B cell (primary cell): ENCODE data around the gene FUNDC1. TPM values are rescaled to one million over a fixed set of nuclear protein-coding genes. Genes with fewer than 3 reads are reported as not detected.
"Not testable (repeated sequence)": the region's sequence is repeated elsewhere in the genome, so short reads cannot be mapped to it uniquely, and the experiment has no call there.

Experiments
- ATAC-seq: fragments of 200-7000 bp; cut with Tn5 transposase; one replicate; pipeline ENCODE4 v1.10.0; 2021; ENCODE audit warnings: low read depth, mild to moderate bottlenecking, moderate number of reproducible peaks, moderate library complexity
- CTCF ChIA-PET: fragments of 350-600 bp; sonication (Branson Sonifier 250); formaldehyde crosslinking; loops from one replicate; lab custom pipeline; 2021; ENCODE audit warnings: antibody characterized with exemption, inconsistent platforms; lab: Charles Lee
- POLR2A ChIA-PET: fragments of 350-600 bp; sonication (Branson Sonifier 250); formaldehyde crosslinking; loops from one replicate; lab custom pipeline; 2021; ENCODE audit warnings: antibody characterized with exemption; lab: Charles Lee
- DNase-seq: peaks from one replicate; pipeline ENCODE4 v3.0.0; 2013
- H2AFZ ChIP-seq: 2 replicates; pipeline ENCODE4 v1.6.1; 2012; ENCODE audit warnings: mild to moderate bottlenecking, low read depth, low read length; ENCODE audit not compliant: insufficient read depth, poor library complexity, severe bottlenecking
- H3K27ac ChIP-seq, 2 donors: 1 replicate in 1 of 2; 2 replicates in 1 of 2; pipeline ENCODE4 v1.5.1; 2012 to 2013; ENCODE audit warnings: low read length in 2 of 2, mild to moderate bottlenecking in 2 of 2, moderate library complexity in 1 of 2
- H3K27me3 ChIP-seq, 4 experiments: fragments of 200-600 bp in 1 of 4; sonication (generic) in 1 of 4; replicated peaks in 1 of 4; 1 replicate in 2 of 4; 2 replicates in 2 of 4; pipeline versions ENCODE4 v1.6.1 to v1.7.0; 2013 to 2016; ENCODE audit warnings: low read length in 3 of 4, mild to moderate bottlenecking in 2 of 4, mixed read lengths in 1 of 4, moderate library complexity in 1 of 4; ENCODE audit not compliant: insufficient read depth in 4 of 4, control insufficient read depth in 3 of 4; ENCODE audit errors: control extremely low read depth in 1 of 4
- H3K36me3 ChIP-seq, 2 experiments: replicated peaks in 1 of 2; 1 replicate in 1 of 2; 2 replicates in 1 of 2; pipeline versions ENCODE4 v1.6.1 to v1.7.1; 2013; ENCODE audit warnings: low read length in 1 of 2; ENCODE audit not compliant: insufficient read depth in 2 of 2, control insufficient read depth in 1 of 2; ENCODE audit errors: control extremely low read depth in 1 of 2, extremely low read depth in 1 of 2
- H3K4me1 ChIP-seq, 2 donors: fragments of 200-600 bp in 1 of 2; sonication (generic) in 1 of 2; 1 replicate in 1 of 2; 2 replicates in 1 of 2; pipeline versions ENCODE4 v1.5.1 to v1.6.1; 2013 to 2017; ENCODE audit warnings: low read length in 2 of 2; ENCODE audit not compliant: control insufficient read depth in 2 of 2, insufficient read depth in 2 of 2
- H3K4me2 ChIP-seq: replicated peaks from 2 replicates; pipeline ENCODE3; 2012; ENCODE audit warnings: mild to moderate bottlenecking, low read depth, low read length; ENCODE audit not compliant: poor library complexity, severe bottlenecking
- H3K4me3 ChIP-seq, 5 experiments: fragments of 200-600 bp in 1 of 5; sonication (generic) in 1 of 5; 1 replicate in 3 of 5; 2 replicates in 2 of 5; pipeline versions ENCODE4 v1.5.1 to v1.7.0; 2011 to 2016; ENCODE audit warnings: low read length in 4 of 5, mild to moderate bottlenecking in 4 of 5, low read depth in 2 of 5, control low read depth in 1 of 5, moderate library complexity in 1 of 5; ENCODE audit not compliant: insufficient read depth in 1 of 5; ENCODE audit errors: control extremely low read depth in 1 of 5, extremely low read depth in 1 of 5
- H3K79me2 ChIP-seq: fragments of 200-600 bp; sonication (generic); one replicate; pipeline ENCODE4 v1.6.0; 2016; ENCODE audit warnings: low read length; ENCODE audit not compliant: control insufficient read depth, insufficient read depth
- H3K9ac ChIP-seq: fragments of 200-600 bp; sonication (generic); 2 replicates; pipeline ENCODE4 v1.6.1; 2017; ENCODE audit warnings: mild to moderate bottlenecking, low read length, moderate library complexity
- H3K9me3 ChIP-seq, 3 donors: one replicate each; pipeline versions ENCODE4 v1.6.1 to v1.7.1; 2013; ENCODE audit warnings: low read length in 2 of 3; ENCODE audit not compliant: control insufficient read depth in 2 of 3, insufficient read depth in 1 of 3; ENCODE audit errors: control extremely low read depth in 1 of 3
- H4K20me1 ChIP-seq: 2 replicates; pipeline ENCODE4 v1.6.0; 2012; ENCODE audit warnings: mild to moderate bottlenecking, low read length; ENCODE audit not compliant: insufficient read depth, control insufficient read depth, poor library complexity, severe bottlenecking
- H3K27ac Mint-ChIP-seq: one replicate; pipeline ENCODE4 v1.8.0; 2021; ENCODE audit warnings: mixed read lengths
- H3K27me3 Mint-ChIP-seq: one replicate; pipeline ENCODE4 v1.8.0; 2021; ENCODE audit warnings: mixed read lengths
- H3K4me1 Mint-ChIP-seq: one replicate; pipeline ENCODE4 v1.8.0; 2021; ENCODE audit warnings: mixed read lengths
- H3K4me3 Mint-ChIP-seq: one replicate; pipeline ENCODE4 v1.8.0; 2021; ENCODE audit warnings: mixed read lengths
- H3K9me3 Mint-ChIP-seq: one replicate; pipeline ENCODE4 v1.8.0; 2022; ENCODE audit warnings: mixed read lengths; ENCODE audit not compliant: insufficient read depth
- CTCF ChIP-seq: fragments of 200-600 bp; IDR thresholded peaks from one replicate; pipeline ENCODE4 v1.8.0; 2022; ENCODE audit warnings: antibody characterized with exemption, mild to moderate bottlenecking
- EZH2 ChIP-seq: IDR thresholded peaks from 2 replicates; pipeline ENCODE4 v1.6.1; 2012; ENCODE audit warnings: borderline replicate concordance, low read depth, mild to moderate bottlenecking, moderate library complexity, low read length; ENCODE audit not compliant: insufficient read depth, poor library complexity, severe bottlenecking
- WGBS: methylation state at CpG from one replicate; pipeline ENCODE4 v1.1.5; 2013; ENCODE audit warnings: missing lambda C conversion rate; ENCODE audit not compliant: insufficient coverage; 5-methylcytosine and 5-hydroxymethylcytosine counted together
- intact Hi-C: fragments of 100-400 bp; cut with micrococcal nuclease; formaldehyde crosslinking; loops from one replicate; pipeline ENCODE4 v1.10.0; 2022
- polyA plus RNA-seq: library from polyadenylated mRNA; depleted of rRNA; stranded (reverse); fragments of >200 nt; gene quantifications from 2 replicates; pipeline ENCODE4 v1.2.3, GENCODE V29; 2012
- total RNA-seq, 2 donors: library from RNA; stranded (reverse); fragments of 120-200 nt in 1 of 2; gene quantifications; 1 replicate in 1 of 2; 2 replicates in 1 of 2; pipeline versions ENCODE4 v1.2.3 to v1.2.4, GENCODE V29; 2013 to 2022

The FUNDC1 gene
- total and polyA plus RNA-seq, 2 donors (not counting 1 experiment from before 2014, with no cell fraction given) = 5.7 to 6.6 TPM

- Mint-ChIP-seq H3K27ac (no peak overlapping the region), H3K27me3 (no peaks in the 10 kb centered on the region), H3K4me1 (no peaks in the 10 kb centered on the region), H3K9me3 (no peaks in the 10 kb centered on the region), H3K4me3 (no peak overlapping the region)
- Histone ChIP-seq H3K36me3 (no peaks in the 10 kb centered on the region), H3K9ac (no peak overlapping the region), H3K4me1 (no peaks in the 10 kb centered on the region), H4K20me1 (no peaks in the 10 kb centered on the region), H3K79me2 (no peaks in the 10 kb centered on the region), H3K4me2 (no peak overlapping the region), H2AFZ (no peak overlapping the region), H3K4me3 (no peak overlapping the region), H3K27me3 (no peaks in the 10 kb centered on the region), H3K27ac (no peak overlapping the region), H3K9me3 (peaks cover 0 to 14% (median 0%) of the 10 kb centered on the region in 3 donors)
- no peak for DNase-seq
- intact Hi-C loops = no loop called here
- CTCF ChIA-PET = interaction anchor here (0.6 kb wide), 1 partner anchor 1671 kb away, joined by 4 read pairs; no protein-coding TSS in a partner anchor
- no CpG with 5 or more reads among the region's 1 CpG for WGBS
- ATAC-seq = no peak
- TF ChIP-seq CTCF = no peak
- no peak for TF ChIP-seq EZH2
- POLR2A ChIA-PET = no interaction called here
These were observed 26.5 kb upstream of the FUNDC1 start for GRCh38 chrX:44569122-44569521.

- no CpG with 5 or more reads among the region's 3 CpGs for WGBS
These were observed 25.5 kb upstream of the FUNDC1 start for GRCh38 chrX:44568196-44568595.

GRCh38 chrX:44561896-44562295 lies 19.2 kb upstream of the FUNDC1 start:
- H3K9me3 Mint-ChIP-seq, H3K27me3 Mint-ChIP-seq, H3K79me2 ChIP-seq, H3K27ac Mint-ChIP-seq, H3K9ac ChIP-seq, H3K27me3 ChIP-seq, H3K36me3 ChIP-seq, CTCF ChIA-PET, intact Hi-C loops, H3K27ac ChIP-seq, H3K9me3 ChIP-seq, DNase-seq, H4K20me1 ChIP-seq, POLR2A ChIA-PET, H3K4me1 ChIP-seq, ATAC-seq, H2AFZ ChIP-seq, H3K4me3 ChIP-seq, H3K4me2 ChIP-seq, H3K4me3 Mint-ChIP-seq, H3K4me1 Mint-ChIP-seq: not testable (repeated sequence)
- 97% methylated on average over 6 of the region's 6 CpGs for WGBS

More at GRCh38 chrX:44568196-44568595, 25.5 kb upstream of the FUNDC1 start:
- Histone ChIP-seq H4K20me1 (no peaks in the 10 kb centered on the region), H3K36me3 (no peaks in the 10 kb centered on the region), H3K4me1 (no peaks in the 10 kb centered on the region), H3K27ac (no peak overlapping the region), H3K79me2 (no peaks in the 10 kb centered on the region), H3K4me2 (no peak overlapping the region), H3K27me3 (no peaks in the 10 kb centered on the region), H3K9me3 (peaks cover 0 to 10% (median 0%) of the 10 kb centered on the region in 3 donors), H3K9ac (no peak overlapping the region), H2AFZ (no peak overlapping the region), H3K4me3 (no peak overlapping the region)
- ATAC-seq (no peak), DNase-seq (no peak)
- Mint-ChIP-seq H3K4me3 (no peak overlapping the region), H3K4me1 (no peaks in the 10 kb centered on the region), H3K27ac (no peak overlapping the region), H3K27me3 (no peaks in the 10 kb centered on the region), H3K9me3 (no peaks in the 10 kb centered on the region)
- TF ChIP-seq EZH2 = no peak
- TF ChIP-seq CTCF = no peak
- intact Hi-C loops = no loop called here
- CTCF ChIA-PET = no interaction called here
- POLR2A ChIA-PET = no interaction called here
